HL-60 (cell line): ENCODE measurements around the gene HSPB3.

ENCODE experiments used
- DNase-seq, 2 experiments: peaks; one replicate each; pipeline ENCODE4 v3.0.0-alpha.2; 2010 to 2020; ENCODE audit warnings: low read depth in 1 of 2, low spot score in 1 of 2
- H3K27ac ChIP-seq: fragments of 250-450 bp; sonication (Bioruptor Pico); replicated peaks from 2 replicates; pipeline ENCODE4 v1.5.1; 2020; ENCODE audit warnings: mild to moderate bottlenecking, moderate library complexity
- H3K27me3 ChIP-seq: fragments of 250-450 bp; sonication (Bioruptor Pico); 2 replicates; pipeline ENCODE4 v1.5.1; 2021; ENCODE audit warnings: mild to moderate bottlenecking, moderate library complexity; ENCODE audit not compliant: insufficient read depth, poor library complexity, severe bottlenecking
- H3K4me3 ChIP-seq: replicated peaks from 2 replicates; pipeline ENCODE4 v1.5.1; 2011; ENCODE audit warnings: mild to moderate bottlenecking, control low read depth, low read length; ENCODE audit not compliant: insufficient read depth
- CTCF ChIP-seq: IDR thresholded peaks from one replicate; pipeline ENCODE4 v1.5.1; 2011; ENCODE audit warnings: low read length, control low read depth, inconsistent platforms; ENCODE audit not compliant: insufficient read depth
- GABPA ChIP-seq: IDR thresholded peaks from 2 replicates; pipeline ENCODE4 v1.6.1; 2012; ENCODE audit warnings: low read depth
- POLR2AphosphoS5 ChIP-seq: IDR thresholded peaks from 2 replicates; pipeline ENCODE4 v1.6.1; 2012; ENCODE audit warnings: low read depth
- REST ChIP-seq: IDR thresholded peaks from 2 replicates; pipeline ENCODE4 v1.6.1; 2012; ENCODE audit warnings: low read depth; ENCODE audit not compliant: insufficient replicate concordance
- SPI1 ChIP-seq: IDR thresholded peaks from 2 replicates; pipeline ENCODE4 v1.6.1; 2012; ENCODE audit warnings: low read depth, mild to moderate bottlenecking, borderline replicate concordance
- long read RNA-seq: library from polyadenylated mRNA; unstranded; transcript quantifications from one replicate; pipeline ENCODE4 v2.0.0, GENCODE V29; 2020

The HSPB3 gene
- long read RNA-seq, result 0 reads

GRCh38 chr5:54455413-54456157, at the start of gene HSPB3:
HSPB3 (plus strand) TSS chr5:54455699; CDS start chr5:54455790, 91 bp downstream.
- TF ChIP-seq GABPA, result no peak
- no peak for TF ChIP-seq POLR2AphosphoS5
- TF ChIP-seq CTCF, result no peak
- TF ChIP-seq SPI1, result no peak
- Histone ChIP-seq H3K27me3 (no peaks in the 10 kb centered on the region), H3K4me3 (no peak within 1 kb of the TSS), H3K27ac (no peak within 1 kb of the TSS)
- DNase-seq, result no peak

- TF ChIP-seq REST, result no peak
- no peak for TF ChIP-seq CTCF
- no peak for TF ChIP-seq SPI1
- TF ChIP-seq GABPA, result no peak
- TF ChIP-seq POLR2AphosphoS5, result no peak
- H3K4me3 ChIP-seq, result no peak overlapping the region
These were observed 44.3 kb upstream of the HSPB3 start for GRCh38 chr5:54411176-54411575.

GRCh38 chr5:54412913-54413312, 42.6 kb upstream of the HSPB3 start:
- Histone ChIP-seq H3K4me3 (no peak overlapping the region), H3K27ac (no peak overlapping the region), H3K27me3 (no peaks in the 10 kb centered on the region)
- no peak for TF ChIP-seq CTCF
- TF ChIP-seq GABPA, result no peak
- TF ChIP-seq REST, result no peak
- TF ChIP-seq POLR2AphosphoS5, result no peak
- no peak for TF ChIP-seq SPI1
- no peak for DNase-seq

More at GRCh38 chr5:54411176-54411575, 44.3 kb upstream of the HSPB3 start:
- Histone ChIP-seq H3K27ac (no peak overlapping the region), H3K27me3 (no peaks in the 10 kb centered on the region)
- DNase-seq, result no peak

GRCh38 chr5:54415147-54415546, 40.4 kb upstream of the HSPB3 start:
- Histone ChIP-seq H3K4me3 (no peak overlapping the region), H3K27ac (no peak overlapping the region), H3K27me3 (no peaks in the 10 kb centered on the region)
- no peak for DNase-seq
- TF ChIP-seq SPI1 (no peak), POLR2AphosphoS5 (no peak), GABPA (no peak), CTCF (no peak), REST (no peak)
